GM12874 (cell line): ENCODE measurements around the gene OR5W2.

Experiments used
- TF ChIP-seq, protein P1 (sequence below): IDR thresholded peaks from 2 replicates; pipeline ENCODE4 v1.5.1; 2011; ENCODE audit warnings: low read depth, mild to moderate bottlenecking, control low read depth, low read length, moderate library complexity; ENCODE audit not compliant: insufficient read depth

Gene OR5W2

DNA sequence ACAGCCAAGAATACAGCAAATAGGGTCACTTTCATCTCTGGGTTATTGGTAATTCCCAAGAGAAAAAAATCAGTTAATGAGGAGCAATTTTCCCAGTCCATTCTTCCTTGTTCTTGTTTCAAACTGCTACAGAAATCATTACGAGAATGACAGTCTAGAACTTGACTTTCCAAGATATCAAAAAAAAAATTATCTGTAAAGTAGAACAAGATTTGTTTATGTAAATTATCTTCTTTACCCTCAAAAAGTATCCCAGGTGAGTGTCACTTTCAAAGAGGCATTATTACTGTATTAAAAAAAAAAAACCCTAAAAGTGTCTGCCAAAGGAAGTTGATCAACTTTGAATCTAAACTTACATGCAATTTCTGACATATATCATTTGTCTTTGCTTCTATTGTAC, at the start of gene OR5W2:
Gene OR5W2 (minus strand): TSS at position 101 of the 400 bp plus-strand sequence. CDS start 0 bp downstream, at position 101.
- TF ChIP-seq, protein P1, sequence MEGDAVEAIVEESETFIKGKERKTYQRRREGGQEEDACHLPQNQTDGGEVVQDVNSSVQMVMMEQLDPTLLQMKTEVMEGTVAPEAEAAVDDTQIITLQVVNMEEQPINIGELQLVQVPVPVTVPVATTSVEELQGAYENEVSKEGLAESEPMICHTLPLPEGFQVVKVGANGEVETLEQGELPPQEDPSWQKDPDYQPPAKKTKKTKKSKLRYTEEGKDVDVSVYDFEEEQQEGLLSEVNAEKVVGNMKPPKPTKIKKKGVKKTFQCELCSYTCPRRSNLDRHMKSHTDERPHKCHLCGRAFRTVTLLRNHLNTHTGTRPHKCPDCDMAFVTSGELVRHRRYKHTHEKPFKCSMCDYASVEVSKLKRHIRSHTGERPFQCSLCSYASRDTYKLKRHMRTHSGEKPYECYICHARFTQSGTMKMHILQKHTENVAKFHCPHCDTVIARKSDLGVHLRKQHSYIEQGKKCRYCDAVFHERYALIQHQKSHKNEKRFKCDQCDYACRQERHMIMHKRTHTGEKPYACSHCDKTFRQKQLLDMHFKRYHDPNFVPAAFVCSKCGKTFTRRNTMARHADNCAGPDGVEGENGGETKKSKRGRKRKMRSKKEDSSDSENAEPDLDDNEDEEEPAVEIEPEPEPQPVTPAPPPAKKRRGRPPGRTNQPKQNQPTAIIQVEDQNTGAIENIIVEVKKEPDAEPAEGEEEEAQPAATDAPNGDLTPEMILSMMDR, result no peak

DNA sequence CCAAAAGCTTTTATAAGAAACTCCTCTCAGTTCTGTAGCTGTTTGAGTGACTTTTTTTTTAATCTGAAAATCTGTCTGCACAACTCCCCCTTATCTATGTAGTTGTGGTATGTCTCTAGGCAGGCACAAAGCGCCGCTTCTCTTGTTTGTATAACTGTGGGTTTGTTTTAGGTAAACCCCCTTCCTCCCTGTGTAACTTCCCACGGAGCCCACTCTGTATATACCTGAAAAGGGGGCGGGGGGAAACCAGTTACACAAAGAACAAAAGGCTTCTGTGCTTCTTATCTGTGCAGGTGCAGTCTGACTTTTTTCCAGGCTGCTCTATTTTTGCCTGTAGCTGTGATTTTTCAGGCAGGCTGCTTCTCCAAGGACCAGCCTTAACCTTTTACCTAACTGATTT, 42.1 kb upstream of the OR5W2 start:
- TF ChIP-seq, protein P1, result no peak

DNA sequence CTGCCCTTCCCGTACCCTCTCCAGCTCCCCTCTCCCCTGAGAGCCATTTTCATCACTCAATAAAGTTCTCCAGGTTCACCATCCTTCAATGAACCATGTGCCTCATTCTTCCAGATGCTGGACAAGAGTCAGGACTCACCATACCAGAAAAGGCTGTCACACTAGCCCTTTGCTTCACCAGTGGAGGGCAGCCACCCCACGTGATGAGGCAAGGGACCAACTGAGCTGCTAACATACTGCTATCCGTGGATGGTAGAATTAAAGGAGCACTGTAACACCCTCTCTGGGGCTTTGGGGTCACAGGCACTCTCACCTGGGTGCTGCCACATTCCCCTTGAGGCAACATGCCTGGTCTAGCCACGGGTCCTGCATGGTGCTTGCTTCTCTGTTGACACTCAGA, 34.9 kb upstream of the OR5W2 start:
- TF ChIP-seq, protein P1, result no peak

DNA sequence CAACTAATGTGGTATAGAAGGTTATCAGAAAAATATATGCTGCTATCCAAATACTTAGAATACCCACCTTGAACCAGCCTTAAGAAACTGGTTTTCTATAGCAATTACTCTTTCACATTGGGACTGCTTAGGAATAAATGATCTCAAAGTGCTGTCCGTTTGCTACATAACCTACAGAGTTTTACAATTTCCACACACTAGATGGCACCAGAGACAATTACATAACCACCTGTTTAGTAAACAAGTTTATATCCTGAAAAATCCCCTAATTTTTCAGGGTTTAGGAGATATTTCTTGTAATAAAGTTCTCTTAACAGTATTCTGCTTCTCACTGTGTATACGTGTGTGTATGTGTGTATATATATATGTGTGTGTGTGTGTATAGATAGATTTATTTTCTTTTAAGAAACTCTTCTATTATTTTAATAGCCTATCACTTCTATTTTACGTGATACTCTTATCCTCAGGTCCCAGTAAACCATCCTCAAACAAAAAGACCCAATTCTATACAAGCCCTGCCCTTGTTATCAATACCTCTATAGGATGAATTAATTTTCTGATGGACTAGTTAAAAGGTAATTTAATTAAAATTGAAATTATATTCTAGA, 28.5 kb upstream of the OR5W2 start:
- TF ChIP-seq, protein P1, result no peak

DNA sequence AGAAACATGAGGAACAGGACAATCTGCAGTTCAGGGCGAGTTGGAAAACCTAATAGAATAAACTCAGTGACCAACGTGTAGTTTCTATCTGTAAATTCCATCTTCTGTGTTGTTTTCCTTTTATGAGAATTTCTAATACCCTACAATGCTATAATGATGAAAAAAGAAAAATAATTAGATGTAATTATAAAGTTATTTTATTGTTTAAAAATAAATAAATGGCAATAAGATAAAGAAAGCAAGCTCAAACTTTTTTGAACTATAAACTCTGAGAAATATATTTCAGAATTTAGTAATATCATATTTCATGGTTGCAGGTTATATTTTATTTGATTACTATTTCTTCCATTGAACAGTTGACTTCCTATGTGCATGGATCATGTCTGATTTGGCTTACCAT, 21.9 kb upstream of the OR5W2 start, which contains the start of gene OR5I1:
Gene OR5I1 (minus strand): TSS at position 101 of the 400 bp plus-strand sequence. CDS start 0 bp downstream, at position 101.
- TF ChIP-seq, protein P1, result no peak

DNA sequence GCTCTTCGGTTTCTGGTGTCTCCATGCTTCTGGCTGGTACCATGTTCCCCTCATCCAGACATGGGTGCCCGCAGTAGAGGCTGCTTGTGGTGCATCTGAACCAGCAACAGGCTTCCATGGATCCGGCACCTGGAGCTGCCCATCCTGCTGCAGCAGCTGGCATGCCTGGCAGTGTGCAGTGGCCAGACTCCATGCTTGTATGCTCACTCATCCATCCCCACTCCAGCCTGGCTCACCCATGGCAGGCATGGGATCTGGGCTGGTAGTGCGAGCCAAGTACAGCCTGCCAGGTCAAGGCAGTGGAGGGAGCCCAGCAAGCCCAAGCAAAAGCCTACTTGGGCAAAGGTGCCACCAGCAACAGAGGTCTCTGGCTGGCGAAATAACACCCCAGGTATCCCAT, 6.2 kb upstream of the OR5W2 start:
- TF ChIP-seq, protein P1, result no peak

DNA sequence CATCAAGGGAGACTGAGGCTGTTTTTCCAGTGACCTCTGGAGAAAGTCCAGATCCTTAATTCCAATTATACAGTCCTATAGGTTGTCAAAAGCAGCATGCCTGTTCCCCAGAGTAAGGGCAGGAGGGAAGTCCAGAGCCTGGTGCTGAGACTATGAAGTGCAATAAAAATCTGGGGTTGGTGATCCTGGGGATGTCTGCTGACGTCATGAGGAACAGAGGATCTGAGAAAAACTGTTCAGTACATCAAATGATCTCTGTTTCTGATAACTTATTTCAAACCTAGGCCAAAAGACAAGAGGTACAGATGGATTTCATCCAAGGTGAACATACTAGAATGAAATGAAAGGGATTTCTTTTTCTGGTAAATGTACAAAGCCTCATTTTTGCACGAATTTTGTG, 12.1 kb downstream of the OR5W2 start:
- TF ChIP-seq, protein P1, result no peak
